ENCODE results near the gene SIAH2.

- no peak for TF ChIP-seq CTCF (IDR thresholded peaks at IDR 0.05)
- no peak for TF ChIP-seq POLR2A (IDR thresholded peaks at IDR 0.05)
- TF ChIP-seq POLR2AphosphoS5 (IDR thresholded peaks at IDR 0.05): no peak
- TF ChIP-seq EP300 (IDR thresholded peaks at IDR 0.05): no peak
Observed at GRCh38 chr3:150723946-150724345, 39.0 kb downstream of the SIAH2 start.
